ENCODE measurements around the gene KCNK3.

The KCNK3 gene

DNA sequence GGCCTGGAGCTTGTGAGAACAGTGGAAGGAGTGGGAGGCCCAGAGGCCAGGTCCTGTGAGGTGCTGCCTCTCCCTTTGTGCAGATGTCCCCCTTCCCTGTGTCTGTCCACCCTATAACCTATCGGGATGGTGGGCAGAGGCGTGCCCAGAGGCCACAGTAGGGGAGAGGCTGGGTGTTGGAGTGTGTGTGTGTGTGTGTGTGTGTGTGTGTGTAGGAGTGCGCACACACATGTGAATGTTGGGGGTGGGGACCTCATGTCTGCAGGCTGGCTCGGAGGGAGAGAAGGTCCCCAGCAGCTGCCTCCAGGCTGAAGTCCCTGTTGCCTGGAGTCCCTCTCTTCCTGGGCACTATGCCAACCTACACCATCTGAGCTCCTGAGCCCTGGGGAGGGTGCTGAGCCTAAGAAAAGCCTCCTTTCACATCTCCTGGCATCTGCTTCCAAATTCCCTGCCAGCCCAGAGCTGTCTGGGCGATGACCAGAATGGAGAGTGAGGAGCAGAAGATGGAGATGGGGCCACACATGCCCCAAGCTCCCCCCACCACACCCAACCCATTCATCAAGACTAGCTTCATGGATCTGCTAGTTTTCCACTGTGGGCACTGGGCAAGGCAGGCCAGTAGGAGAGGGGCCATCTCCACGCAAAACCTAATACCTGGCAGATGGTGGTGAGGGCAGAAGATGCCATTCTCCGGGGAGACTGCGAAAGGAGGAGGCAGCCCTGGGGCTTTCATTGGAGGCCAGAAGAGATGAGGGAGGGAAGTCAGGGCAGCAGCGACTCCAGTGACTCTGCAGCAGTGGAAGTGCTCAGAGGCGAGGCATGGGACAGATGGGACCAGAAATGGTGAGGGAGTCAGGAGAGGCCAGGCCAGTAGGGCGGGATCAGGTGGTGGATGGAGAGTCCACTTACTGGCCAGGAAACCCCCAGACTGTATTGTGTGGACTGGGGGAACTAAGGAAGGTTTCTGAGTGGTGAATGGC, 20.3 kb downstream of the KCNK3 start:
- DNase-seq (ENCODE audit: low spot score) = peak; percentile 74

DNA sequence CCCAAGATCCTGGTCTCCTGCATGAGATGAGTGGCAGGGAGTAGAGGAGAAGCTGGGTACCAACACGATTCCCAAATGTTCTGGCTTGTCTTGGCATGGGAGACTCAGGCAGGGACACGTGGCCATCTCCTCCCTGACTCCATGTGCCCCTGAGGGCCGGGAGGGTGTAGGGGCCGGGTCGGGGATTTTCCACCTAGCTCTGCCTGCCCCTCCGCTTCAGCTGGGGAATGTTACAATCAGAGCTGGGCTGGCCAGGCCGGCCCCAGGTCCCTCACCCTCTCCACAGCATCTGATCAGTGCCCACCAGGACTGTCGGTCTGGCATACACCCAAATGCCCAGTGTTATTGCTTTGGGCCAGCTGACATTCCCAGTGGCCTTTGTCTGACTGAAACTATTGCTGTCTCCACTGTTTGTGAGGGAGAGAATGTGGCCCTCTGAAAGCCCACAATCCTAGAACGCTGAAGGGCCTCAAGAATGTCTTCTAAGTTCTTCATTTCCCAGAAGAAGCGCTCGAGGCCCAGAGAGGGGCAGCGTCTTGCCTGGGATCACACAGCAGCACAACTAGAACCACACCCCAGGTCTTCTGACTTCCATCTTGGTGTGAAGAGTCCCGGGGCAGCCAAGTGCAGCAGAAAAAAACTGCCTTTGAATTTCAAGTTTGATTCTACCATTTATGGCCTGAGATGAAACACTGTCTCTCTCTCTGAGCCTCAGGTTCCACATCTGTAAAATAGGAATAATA, 23.2 kb downstream of the KCNK3 start:
- DNase-seq (ENCODE audit: low spot score) = no peak

DNA sequence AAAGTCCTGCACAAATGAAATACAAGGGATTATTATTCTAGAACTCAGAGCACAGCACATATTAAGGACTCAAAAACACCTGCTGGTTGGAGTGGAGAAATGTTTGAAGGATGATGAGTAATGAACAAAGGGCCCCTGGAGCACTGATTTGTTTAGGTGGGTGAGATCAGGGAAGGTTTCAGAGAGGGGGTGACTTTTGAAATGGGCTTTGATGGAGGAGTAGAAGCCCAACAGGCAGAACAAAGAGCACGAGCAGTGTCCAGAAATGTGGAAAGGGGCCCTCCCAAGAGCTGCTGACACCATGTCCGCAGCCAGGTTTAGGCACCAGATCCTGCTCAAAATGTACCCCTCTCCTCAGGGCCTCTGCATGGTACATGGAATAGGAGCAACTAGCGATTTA, 23.8 kb downstream of the KCNK3 start:
- DNase-seq (ENCODE audit: low spot score) = no peak

DNA sequence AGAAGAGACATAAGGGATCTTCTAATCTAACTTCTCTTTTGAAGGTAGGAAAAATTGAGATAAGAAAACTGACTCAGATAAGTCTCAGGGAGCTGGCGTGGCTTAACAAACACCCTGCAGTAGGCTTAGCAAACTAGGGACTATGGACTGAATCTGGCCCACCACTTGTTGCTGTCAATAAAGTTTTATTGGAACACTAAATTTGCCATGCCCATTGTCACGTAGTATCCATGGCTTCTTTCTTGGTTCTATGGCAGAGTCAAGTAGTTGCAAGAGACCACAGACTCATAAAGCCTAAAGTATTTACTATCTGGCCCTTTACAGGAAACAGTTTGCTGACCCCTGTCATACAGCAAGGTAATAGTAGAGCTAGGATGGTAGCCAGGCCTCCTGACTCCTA, 24.2 kb downstream of the KCNK3 start:
- DNase-seq (ENCODE audit: low spot score) = no peak

DNA sequence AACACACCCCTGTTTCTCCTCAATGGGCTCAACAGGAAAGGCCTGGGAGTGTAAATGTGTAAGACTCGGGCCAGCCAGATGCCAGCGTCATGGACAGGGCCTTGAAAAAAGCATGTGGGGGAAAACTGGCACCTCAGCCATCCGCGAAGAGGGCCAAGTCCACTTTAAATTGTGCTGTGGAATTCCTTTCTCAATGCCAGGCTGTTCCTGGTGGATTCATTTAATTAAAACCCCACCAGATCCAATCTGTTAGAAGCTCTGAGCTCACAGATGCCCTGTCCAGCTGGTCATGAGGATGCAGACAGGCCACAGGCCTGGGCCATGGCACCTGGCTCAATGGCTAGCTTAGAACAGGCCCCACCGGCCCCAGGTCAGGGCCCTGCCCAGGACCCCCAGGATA, 24.8 kb downstream of the KCNK3 start:
- no peak for DNase-seq (ENCODE audit: low spot score)

DNA sequence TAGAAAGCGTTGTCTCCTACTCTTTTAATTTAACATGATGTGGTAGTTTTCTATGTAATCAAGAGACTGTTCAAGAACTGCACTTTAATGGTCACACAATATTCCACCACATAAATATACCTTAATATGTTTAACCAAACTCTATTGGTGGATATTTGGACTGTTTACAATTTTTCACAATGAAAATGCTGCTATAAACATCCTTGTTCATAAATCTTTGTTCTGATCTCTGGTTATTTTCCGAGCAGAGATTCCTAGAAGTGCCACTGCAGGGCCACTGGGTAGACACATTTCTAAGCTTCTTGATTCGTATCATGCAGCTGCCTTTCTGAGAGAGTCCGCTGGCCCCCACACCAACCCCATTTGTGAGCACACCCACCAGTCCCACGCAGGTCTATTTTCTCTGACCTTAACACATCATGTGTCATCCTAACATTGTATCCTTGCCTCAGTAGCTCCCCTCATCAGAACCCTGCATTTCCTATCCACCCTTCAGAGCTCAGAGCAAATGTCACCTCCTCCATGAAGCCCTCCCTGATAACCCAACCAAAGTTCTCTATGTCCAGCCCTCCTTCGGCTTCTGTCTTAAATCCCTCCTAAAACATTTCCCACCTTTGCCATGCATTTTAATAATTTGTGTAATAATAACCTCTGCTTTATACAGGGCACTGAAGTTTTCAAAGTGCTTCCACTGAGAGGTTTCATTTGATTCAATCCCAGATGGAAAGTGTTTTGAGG, 26.6 kb downstream of the KCNK3 start:
- no peak for DNase-seq (ENCODE audit: low spot score)

DNA sequence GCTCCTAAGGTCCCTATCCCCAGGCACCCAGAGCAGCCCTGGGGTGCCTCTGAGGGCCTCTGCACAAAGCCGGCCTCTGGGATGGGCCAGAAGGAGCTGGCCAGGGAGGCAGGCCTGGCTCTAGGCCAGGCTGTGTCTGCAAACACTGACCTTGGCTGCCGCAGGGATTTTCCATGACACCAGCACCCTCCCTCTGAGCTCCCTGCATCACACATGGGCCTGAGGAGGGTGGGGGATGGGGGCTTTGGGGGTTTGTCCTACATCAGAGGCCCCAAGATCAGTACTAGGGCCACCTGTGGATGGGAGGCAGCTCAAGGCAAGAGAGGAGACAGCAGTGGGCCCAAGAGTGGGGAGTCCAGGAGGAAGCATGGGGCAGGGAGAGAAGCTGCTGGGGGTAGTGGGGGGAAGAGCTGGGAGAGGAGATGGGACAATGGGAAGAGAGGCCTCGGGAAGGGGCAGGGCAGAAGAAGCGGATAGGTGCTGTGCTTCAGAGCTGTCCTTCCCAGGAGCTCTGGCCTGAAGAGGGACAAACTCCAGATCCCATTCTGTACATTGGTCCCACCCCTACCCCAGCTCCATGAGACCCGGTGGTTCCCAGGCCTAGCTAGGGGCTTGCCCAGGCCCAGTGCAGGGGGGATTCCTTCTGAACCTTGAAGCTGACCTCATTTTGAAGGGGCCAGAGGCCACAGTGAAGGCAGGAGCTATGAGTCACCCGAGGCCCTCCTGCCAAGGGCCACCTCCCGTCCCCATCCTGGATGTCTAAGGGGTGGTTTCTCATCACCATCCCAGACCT, 28.0 kb downstream of the KCNK3 start:
- peak; percentile 32 for DNase-seq (ENCODE audit: low spot score)

DNA sequence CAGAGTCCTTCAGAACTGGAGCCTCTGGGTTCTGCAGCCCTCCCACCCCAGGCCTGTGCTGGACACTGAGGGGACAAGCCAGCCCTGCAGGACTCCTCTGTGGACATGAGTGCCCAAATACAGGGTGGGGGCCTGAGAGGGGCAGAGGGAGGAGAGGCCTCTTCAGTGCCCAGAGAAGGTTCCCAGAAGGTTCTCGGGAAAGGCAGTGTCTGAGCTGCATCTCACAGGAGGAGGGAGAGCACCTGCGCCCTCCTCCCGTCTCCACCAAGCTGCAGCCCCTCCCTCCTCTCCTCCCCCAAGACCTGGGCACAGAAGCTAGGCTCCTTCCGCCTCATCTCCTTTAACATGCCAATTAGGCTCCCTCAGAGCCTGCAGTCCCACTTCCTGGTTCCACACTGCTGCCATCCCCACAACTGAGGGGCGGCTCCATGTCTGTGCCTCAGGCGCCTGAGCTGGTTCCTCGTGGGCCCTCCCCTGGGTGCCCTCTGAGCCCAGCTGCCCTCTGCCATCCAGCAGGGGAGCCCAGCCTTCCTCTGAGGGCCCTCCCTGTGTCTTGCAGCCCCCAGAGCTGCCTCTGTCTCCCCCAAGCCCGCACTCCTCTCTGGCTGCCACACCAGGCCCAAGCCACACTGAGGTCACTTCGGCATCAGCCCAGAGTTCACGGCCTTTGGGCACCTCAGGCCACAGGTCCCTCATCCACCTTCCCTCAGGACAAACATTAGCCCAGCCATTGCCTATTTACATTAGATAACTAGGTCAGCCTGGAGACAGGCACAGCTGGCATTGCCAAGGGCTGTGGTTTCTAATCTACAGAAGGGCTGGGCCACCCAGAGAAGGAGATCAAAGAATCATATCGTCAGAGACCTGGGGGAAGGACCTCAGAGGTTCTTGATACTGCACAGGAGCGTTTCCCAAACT, 28.9 kb downstream of the KCNK3 start:
- no peak for DNase-seq (ENCODE audit: low spot score)

DNA sequence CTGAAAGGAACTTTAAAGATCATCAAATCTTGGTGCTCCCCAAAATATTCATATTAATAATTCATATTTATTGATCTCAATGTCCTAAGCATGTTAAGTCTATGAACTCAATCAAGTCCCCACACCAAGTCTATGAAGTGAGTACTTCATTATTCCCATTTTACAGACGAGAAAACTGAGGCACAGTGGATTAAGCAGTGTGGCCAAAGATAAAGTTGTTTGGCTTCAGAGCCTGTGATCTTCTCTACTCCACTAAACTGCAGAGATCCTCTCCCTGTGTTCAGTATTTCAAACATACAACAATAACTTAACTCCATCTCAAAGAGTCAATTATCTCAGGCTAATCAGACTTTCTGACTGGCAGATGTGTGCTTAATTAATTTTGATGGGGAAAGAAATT, 29.8 kb downstream of the KCNK3 start:
- no peak for DNase-seq (ENCODE audit: low spot score)

DNA sequence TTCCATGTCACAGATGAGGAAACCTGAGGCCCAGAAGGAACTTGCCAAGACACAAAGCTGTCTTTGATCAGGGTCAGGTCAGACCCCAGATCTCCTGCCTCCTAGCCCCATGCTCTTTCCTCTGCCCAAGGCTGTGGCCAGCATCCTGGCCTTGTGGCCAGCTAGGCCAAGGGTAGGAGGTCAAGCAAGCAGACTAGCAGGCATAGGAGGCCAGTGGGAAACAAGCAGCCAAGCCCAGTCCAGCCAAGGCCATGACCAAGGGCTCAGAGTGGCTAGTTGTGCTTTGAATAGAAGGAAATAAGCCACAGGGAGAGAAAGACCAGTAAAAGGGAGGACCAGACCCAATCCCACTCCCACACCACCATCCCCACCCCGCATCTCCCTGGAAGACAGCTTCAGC, 30.4 kb downstream of the KCNK3 start:
- no peak for DNase-seq (ENCODE audit: low spot score)

DNA sequence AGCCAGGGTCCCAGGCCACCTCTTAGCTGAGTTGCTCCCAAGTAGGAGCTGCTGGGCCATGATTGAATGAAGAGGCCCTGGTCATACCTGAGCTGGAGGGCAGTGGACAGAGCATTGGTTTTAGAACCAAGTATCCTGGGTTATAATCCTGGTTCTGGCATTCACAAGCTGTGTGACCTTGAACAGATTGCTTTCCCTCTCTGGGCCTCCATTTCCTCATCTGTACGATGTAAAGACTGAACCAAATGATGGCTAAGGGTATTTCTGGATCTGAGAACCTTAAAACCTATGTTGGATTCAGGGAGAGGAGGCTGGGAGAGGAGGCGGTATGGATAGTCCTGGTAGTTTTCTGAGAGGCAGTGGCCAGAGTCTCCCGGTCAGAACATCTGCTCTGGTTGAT, 31.0 kb downstream of the KCNK3 start:
- no peak for DNase-seq (ENCODE audit: low spot score)

DNA sequence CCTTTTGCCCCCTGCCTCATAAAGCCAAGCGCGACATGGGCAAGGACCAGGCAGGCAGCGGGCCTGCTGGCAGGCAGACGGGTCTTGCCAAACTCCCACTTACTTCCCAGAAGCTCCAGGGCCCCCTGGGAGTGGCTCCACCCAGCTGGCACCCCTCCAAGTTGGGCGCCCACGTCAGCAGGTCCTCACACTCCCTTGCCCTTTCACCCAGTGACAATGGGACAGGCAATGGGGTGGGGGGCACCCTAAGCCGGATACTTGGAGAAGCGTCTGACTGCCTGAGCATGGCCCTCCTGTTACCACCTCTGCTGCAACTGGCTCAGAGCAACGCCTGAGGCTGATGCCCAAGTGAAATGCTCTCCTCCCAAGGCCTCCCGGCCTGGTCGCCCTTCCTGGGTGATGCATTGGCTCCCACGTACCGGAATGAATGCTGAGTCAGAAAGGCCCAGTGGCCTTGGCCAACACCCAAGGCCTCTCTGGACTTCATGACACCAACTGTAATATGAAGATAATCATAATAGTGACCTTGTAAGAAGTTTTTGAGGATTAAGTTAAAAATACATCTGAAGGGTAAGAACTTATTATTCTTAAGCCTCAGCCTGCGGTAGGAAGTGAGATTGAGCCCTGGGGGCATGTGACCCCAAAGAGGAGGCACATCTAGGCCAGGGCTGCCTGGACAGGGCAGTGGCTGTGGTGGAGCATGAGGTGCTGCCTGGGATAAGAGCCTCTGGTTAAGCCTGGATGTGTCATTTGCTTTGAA, 31.6 kb downstream of the KCNK3 start:
- no peak for DNase-seq (ENCODE audit: low spot score)

DNA sequence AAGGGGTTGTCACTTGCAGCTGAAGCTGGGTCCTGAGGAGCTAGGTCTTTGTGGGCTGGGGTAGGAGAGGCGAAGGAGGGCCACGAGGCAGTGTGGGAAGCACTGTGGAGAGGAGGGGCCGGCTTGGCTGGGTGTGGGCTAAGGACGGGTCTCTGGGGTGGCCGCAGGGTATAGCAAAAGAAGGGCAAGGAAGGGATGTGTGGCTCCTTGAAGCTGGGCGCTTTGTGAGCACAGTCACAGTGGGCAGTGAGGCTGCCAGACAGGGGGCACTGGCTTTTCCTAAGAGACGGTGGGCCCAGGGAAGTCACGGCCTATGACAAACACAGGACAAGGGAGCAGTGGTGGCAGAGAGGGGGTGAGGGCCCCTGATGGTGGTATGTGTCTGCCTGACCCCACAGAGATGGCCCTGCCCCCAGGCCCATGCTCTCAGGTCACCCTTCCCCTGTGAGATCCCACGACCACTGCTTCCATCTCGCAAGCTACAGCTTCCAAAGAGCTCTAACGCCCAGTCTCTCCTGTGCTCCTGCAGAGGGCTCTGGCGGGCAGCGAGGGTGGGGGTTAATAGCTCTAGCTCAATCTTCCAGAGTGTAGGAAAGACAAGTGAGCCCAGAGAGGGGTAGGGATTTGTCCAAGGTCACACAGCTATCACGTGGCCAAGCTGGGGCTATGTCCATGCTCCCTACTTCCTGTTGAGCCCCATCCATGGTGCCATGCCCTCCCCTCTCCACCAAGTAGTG, 32.4 kb downstream of the KCNK3 start:
- no peak for DNase-seq (ENCODE audit: low spot score)

DNA sequence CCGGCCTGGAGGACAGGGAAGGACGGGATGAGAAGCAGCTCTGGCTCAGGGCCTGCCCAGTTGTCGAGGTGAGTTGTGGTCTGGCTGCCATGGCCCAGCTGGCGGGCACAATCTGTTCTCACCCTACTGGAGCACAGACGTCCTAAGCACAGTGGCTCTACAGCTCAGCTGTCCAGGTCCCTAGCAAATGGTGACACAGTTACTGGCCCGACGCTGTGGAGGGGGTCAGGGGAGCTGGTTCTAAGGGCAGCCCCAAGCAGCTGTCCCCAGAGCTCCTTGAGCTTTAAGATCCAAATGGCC, 32.9 kb downstream of the KCNK3 start:
- no peak for DNase-seq (ENCODE audit: low spot score)

DNA sequence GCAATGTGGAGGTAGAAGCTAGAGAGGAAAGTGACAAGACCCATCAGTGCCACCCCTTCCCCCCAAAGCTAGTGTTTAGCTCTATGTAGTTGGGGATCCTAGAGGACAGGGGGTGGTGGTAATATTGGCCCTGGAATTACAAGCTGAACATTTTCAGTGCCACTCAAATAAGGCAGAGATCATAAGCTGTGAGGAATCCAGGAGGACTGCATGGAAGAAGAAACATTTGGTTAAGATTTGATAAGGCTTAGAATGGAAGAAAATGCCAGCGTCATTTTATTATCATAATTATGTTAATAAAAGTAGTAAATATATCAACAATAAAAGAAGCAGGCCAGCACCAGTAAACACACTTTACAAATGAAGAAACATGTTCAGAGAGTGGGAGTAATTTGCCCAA, 33.7 kb downstream of the KCNK3 start:
- no peak for DNase-seq (ENCODE audit: low spot score)

DNA sequence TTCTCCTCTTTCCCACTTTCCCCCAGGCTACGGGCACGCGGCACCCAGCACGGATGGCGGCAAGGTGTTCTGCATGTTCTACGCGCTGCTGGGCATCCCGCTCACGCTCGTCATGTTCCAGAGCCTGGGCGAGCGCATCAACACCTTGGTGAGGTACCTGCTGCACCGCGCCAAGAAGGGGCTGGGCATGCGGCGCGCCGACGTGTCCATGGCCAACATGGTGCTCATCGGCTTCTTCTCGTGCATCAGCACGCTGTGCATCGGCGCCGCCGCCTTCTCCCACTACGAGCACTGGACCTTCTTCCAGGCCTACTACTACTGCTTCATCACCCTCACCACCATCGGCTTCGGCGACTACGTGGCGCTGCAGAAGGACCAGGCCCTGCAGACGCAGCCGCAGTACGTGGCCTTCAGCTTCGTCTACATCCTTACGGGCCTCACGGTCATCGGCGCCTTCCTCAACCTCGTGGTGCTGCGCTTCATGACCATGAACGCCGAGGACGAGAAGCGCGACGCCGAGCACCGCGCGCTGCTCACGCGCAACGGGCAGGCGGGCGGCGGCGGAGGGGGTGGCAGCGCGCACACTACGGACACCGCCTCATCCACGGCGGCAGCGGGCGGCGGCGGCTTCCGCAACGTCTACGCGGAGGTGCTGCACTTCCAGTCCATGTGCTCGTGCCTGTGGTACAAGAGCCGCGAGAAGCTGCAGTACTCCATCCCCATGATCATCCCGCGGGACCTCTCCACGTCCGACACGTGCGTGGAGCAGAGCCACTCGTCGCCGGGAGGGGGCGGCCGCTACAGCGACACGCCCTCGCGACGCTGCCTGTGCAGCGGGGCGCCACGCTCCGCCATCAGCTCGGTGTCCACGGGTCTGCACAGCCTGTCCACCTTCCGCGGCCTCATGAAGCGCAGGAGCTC, 35.4 kb downstream of the KCNK3 start:
- DNase-seq (ENCODE audit: low spot score) = no peak

DNA sequence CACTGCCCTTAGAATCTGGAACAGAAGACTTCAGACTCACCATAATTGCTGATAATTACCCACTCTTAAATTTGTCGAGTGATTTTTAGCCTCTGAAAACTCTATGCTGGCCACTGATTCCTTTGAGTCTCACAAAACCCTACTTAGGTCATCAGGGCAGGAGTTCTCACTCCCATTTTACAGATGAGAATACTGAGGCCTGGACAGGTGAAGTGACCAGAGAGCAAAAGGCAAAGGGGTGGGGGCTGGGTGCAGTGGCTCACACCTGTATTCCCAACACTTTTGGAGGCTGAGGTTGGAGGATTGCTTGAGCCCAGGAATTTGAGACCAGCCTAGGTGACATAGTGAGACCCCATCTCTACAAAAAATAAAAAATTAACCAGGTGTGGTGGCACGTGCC, 36.8 kb downstream of the KCNK3 start:
- DNase-seq (ENCODE audit: low spot score) = no peak

Data from putamen (tissue), 1 donor.